Endodermal cell (in vitro differentiated cells): ENCODE measurements around the gene ZNF775. TPM values are rescaled to one million over a fixed set of nuclear protein-coding genes. Genes with fewer than 3 reads are reported as not detected.

ENCODE experiments used
- DNase-seq: peaks from one replicate; pipeline ENCODE4 v3.0.0-alpha.2; 2017
- H3K27ac ChIP-seq: 2 replicates; pipeline ENCODE4 v1.5.1; 2013; ENCODE audit warnings: mild to moderate bottlenecking, low read depth, low read length, moderate library complexity
- H3K27me3 ChIP-seq: 2 replicates; pipeline ENCODE4 v1.6.1; 2013; ENCODE audit warnings: mild to moderate bottlenecking, low read length, moderate library complexity; ENCODE audit not compliant: insufficient read depth, control insufficient read depth, poor library complexity, severe bottlenecking
- H3K36me3 ChIP-seq: 2 replicates; pipeline ENCODE4 v1.7.0; 2013; ENCODE audit warnings: mild to moderate bottlenecking, low read length, moderate library complexity; ENCODE audit not compliant: control insufficient read depth, insufficient read depth
- H3K4me1 ChIP-seq: one replicate; pipeline ENCODE4 v1.7.0; 2013; ENCODE audit warnings: low read length; ENCODE audit not compliant: control insufficient read depth, insufficient read depth
- H3K4me3 ChIP-seq: 2 replicates; pipeline ENCODE4 v1.5.1; 2013; ENCODE audit warnings: mild to moderate bottlenecking, low read length, moderate library complexity
- H3K9ac ChIP-seq: 2 replicates; pipeline ENCODE4 v1.6.1; 2013; ENCODE audit warnings: mild to moderate bottlenecking, low read length, moderate library complexity; ENCODE audit not compliant: poor library complexity, severe bottlenecking; ENCODE audit errors: extremely low read depth
- H3K9me3 ChIP-seq: 2 replicates; pipeline ENCODE4 v1.6.1; 2013; ENCODE audit warnings: mild to moderate bottlenecking, low read length, moderate library complexity; ENCODE audit not compliant: control insufficient read depth
- H3K27ac Mint-ChIP-seq: 2 replicates; pipeline ENCODE4 v1.8.0; 2020; ENCODE audit warnings: mixed read lengths
- H3K27me3 Mint-ChIP-seq: 2 replicates; pipeline ENCODE4 v1.8.0; 2021; ENCODE audit warnings: mild to moderate bottlenecking, mixed read lengths; ENCODE audit not compliant: insufficient read depth
- H3K36me3 Mint-ChIP-seq: 2 replicates; pipeline ENCODE4 v1.8.0; 2020; ENCODE audit warnings: low read depth, mixed read lengths
- H3K4me1 Mint-ChIP-seq: 2 replicates; pipeline ENCODE4 v1.8.0; 2020; ENCODE audit warnings: mixed read lengths
- H3K4me3 Mint-ChIP-seq: 2 replicates; pipeline ENCODE4 v1.8.0; 2020; ENCODE audit warnings: mild to moderate bottlenecking, moderate library complexity, mixed read lengths
- H3K9me3 Mint-ChIP-seq: 2 replicates; pipeline ENCODE4 v1.8.0; 2020; ENCODE audit warnings: mild to moderate bottlenecking, mixed read lengths
- WGBS, 2 experiments: methylation state at CpG; one replicate each; pipeline versions ENCODE4 v1.1.5 to v1.1.7; 2013; ENCODE audit warnings: missing lambda C conversion rate in 2 of 2, mixed read lengths in 1 of 2; ENCODE audit not compliant: insufficient coverage in 1 of 2, insufficient read length in 1 of 2; 5-methylcytosine and 5-hydroxymethylcytosine counted together
- total RNA-seq, 2 donors: library from RNA; stranded (reverse); fragmentation: NEBNext Ultra II Directional in 1 of 2; extraction: Animal tissue kit (Norgen Biotek cat#: 25700) in 1 of 2; gene quantifications; 2 replicates in 1 of 2; 3 replicates in 1 of 2; pipeline ENCODE4 v1.2.1, GENCODE V29; 2021
- TF ChIP-seq, protein P1 (sequence below): fragments of 200-600 bp; sonication (generic); conservative IDR thresholded peaks from 2 replicates; pipeline ENCODE4 v1.5.0; 2021; ENCODE audit warnings: antibody characterized with exemption, mild to moderate bottlenecking

ZNF775 gene
- total RNA-seq, 2 donors from 2014 or later: 10.0 to 11.3 TPM

DNA sequence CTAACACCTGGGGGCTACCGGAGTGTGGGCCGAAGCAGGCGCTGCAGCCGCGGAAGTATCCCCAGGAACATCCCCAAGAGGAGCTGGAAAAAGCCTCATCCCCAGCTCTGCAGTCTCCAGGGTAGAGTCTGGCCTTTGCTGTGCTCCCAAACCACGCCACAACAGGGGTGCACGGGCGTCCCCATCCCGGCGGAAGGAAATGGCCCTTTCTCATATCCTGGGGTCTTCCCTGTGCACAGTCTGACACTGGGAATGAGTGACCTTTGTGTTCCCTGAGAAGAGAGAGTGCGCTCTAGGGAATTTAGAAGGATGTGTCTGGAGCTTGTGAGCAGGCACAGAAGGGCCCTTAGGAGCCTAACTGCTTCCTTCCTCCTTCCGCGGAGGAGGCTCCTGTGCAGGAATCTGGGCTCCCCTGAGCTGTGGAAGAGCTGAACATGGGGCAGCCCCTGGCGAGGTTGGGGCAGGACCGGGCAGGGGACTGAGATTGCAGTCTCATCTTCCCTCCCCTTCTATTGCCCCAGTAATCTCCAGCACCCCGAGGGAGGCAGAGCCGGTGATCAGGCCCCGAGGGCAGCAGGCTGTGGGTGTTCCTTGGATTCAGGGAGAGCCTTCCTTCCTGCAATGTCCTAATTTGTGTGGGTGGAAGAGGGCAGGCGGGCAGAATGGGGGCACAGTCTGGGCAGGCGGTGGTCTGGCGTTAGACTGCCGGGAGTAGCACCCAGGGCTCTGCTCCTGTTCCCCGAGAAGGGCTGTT lies 9.2 kb upstream of the ZNF775 start:
- Mint-ChIP-seq H3K27me3 (no peaks in the 10 kb centered on the region), H3K36me3 (peaks cover 33% of the 10 kb centered on the region), H3K27ac (peak overlapping the region; percentile 100), H3K4me1 (peaks cover 38% of the 10 kb centered on the region), H3K9me3 (no peaks in the 10 kb centered on the region), H3K4me3 (peak overlapping the region; percentile 97)
- WGBS, 2 experiments: 43 to 62% methylated on average over 9 to 23 of the region's 23 CpGs
- Histone ChIP-seq H3K4me1 (peaks cover 26% of the 10 kb centered on the region), H3K9me3 (no peaks in the 10 kb centered on the region), H3K27me3 (no peaks in the 10 kb centered on the region), H3K27ac (peak overlapping the region; percentile 96), H3K4me3 (peak overlapping the region; percentile 88), H3K9ac (peak overlapping the region; percentile 96), H3K36me3 (peaks cover 37% of the 10 kb centered on the region)
- TF ChIP-seq, protein P1, sequence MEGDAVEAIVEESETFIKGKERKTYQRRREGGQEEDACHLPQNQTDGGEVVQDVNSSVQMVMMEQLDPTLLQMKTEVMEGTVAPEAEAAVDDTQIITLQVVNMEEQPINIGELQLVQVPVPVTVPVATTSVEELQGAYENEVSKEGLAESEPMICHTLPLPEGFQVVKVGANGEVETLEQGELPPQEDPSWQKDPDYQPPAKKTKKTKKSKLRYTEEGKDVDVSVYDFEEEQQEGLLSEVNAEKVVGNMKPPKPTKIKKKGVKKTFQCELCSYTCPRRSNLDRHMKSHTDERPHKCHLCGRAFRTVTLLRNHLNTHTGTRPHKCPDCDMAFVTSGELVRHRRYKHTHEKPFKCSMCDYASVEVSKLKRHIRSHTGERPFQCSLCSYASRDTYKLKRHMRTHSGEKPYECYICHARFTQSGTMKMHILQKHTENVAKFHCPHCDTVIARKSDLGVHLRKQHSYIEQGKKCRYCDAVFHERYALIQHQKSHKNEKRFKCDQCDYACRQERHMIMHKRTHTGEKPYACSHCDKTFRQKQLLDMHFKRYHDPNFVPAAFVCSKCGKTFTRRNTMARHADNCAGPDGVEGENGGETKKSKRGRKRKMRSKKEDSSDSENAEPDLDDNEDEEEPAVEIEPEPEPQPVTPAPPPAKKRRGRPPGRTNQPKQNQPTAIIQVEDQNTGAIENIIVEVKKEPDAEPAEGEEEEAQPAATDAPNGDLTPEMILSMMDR: no peak
- DNase-seq: peak; percentile 49

DNA sequence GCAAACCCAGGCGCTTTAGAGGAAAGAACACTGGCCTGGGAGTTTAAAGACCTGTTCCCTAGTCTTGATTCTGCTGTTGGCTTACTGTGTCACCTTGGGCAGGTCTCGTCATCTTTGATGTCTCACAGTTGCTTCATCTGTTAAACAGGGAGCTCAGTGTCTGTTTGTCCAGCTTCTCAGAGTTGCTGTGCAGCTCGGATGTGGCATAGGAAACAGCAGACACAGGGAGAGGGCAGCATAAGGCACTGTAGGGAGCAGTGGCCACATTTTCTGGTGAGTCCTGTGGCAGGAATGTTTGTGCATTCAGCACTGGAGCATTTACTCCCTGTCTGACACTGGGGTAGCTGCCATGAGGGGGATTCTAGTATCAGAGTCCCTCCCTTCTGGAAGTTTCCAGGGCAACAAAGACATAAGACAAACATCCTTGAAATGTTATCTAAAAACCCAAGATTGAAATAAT lies 8.5 kb upstream of the ZNF775 start:
- H3K4me3 Mint-ChIP-seq: peak overlapping the region; percentile 97
- H3K9ac ChIP-seq: peak overlapping the region; percentile 96
- no peak for DNase-seq

DNA sequence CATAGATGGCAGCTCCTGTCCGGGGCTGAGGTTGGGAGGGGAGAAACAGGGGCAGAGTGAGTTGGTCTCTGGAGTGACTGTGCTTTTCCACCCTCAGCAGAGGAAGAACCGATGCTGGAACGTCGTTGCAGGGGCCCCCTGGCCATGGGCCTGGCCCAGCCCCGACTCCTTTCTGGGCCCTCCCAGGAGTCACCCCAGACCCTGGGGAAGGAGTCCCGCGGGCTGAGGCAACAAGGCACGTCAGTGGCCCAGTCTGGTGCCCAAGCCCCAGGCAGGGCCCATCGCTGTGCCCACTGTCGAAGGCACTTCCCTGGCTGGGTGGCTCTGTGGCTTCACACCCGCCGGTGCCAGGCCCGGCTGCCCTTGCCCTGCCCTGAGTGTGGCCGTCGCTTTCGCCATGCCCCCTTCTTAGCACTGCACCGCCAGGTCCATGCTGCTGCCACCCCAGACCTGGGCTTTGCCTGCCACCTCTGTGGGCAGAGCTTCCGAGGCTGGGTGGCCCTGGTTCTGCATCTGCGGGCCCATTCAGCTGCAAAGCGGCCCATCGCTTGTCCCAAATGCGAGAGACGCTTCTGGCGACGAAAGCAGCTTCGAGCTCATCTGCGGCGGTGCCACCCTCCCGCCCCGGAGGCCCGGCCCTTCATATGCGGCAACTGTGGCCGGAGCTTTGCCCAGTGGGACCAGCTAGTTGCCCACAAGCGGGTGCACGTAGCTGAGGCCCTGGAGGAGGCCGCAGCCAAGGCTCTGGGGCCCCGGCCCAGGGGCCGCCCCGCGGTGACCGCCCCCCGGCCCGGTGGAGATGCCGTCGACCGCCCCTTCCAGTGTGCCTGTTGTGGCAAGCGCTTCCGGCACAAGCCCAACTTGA lies 7.8 kb upstream of the ZNF775 start:
- H3K27me3 Mint-ChIP-seq: no peaks in the 10 kb centered on the region
- peaks cover 44% of the 10 kb centered on the region for H3K4me1 Mint-ChIP-seq
- WGBS, 2 experiments: 95 to 97% methylated on average over 21 to 48 of the region's 48 CpGs
- Histone ChIP-seq H3K27ac (no peak overlapping the region), H3K9me3 (no peaks in the 10 kb centered on the region), H3K36me3 (peaks cover 37% of the 10 kb centered on the region), H3K9ac (no peak overlapping the region), H3K4me1 (peaks cover 26% of the 10 kb centered on the region), H3K4me3 (no peak overlapping the region), H3K27me3 (no peaks in the 10 kb centered on the region)
- H3K27ac Mint-ChIP-seq: peak overlapping the region; percentile 84
- peaks cover 36% of the 10 kb centered on the region for H3K36me3 Mint-ChIP-seq
- TF ChIP-seq, protein P1: no peak
- no peak for DNase-seq
- no peak overlapping the region for H3K4me3 Mint-ChIP-seq
- H3K9me3 Mint-ChIP-seq: no peaks in the 10 kb centered on the region

More for the DNA sequence above, 8.5 kb upstream of the ZNF775 start:
- peak overlapping the region; percentile 84 for H3K27ac Mint-ChIP-seq
- Histone ChIP-seq H3K36me3 (peaks cover 37% of the 10 kb centered on the region), H3K27me3 (no peaks in the 10 kb centered on the region), H3K4me3 (peak overlapping the region; percentile 88), H3K4me1 (peaks cover 26% of the 10 kb centered on the region), H3K27ac (no peak overlapping the region), H3K9me3 (no peaks in the 10 kb centered on the region)
- 83 to 96% methylated on average over 2 to 3 of the region's 3 CpGs for WGBS, 2 experiments
- TF ChIP-seq, protein P1: no peak
- H3K4me1 Mint-ChIP-seq: peaks cover 38% of the 10 kb centered on the region
- no peaks in the 10 kb centered on the region for H3K9me3 Mint-ChIP-seq
- peaks cover 36% of the 10 kb centered on the region for H3K36me3 Mint-ChIP-seq
- H3K27me3 Mint-ChIP-seq: no peaks in the 10 kb centered on the region
